Measurements from ENCODE around the gene PSMD6.

PSMD6 gene

DNA sequence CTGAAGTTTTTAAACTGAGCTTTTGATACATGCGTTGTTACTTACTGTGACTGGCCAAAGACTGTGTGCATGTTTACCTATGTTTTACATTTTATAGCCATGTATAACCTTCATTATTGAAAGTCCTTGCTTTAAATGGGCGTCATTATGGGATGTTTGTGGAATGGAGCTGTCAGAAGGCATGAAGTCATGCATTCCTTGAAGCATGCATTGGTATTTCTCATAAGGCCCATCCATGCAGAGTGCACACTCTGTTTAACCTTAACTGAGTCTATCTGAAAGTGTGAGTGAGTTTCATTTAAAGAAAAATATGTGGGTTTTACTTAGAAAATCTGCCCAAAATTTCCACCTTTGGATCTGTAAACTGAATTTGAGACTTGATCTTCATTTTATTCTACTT, 51.1 kb downstream of the PSMD6 start:
- H3K4me3 ChIP-seq (ENCODE audit: low read depth, low read length), result no peak overlapping the region
- TF ChIP-seq, protein P1, sequence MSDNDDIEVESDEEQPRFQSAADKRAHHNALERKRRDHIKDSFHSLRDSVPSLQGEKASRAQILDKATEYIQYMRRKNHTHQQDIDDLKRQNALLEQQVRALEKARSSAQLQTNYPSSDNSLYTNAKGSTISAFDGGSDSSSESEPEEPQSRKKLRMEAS (IDR thresholded peaks at IDR 0.05; ENCODE audit: low read depth, low read length), result no peak
- no peak for DNase-seq (ENCODE audit: low read depth)

DNA sequence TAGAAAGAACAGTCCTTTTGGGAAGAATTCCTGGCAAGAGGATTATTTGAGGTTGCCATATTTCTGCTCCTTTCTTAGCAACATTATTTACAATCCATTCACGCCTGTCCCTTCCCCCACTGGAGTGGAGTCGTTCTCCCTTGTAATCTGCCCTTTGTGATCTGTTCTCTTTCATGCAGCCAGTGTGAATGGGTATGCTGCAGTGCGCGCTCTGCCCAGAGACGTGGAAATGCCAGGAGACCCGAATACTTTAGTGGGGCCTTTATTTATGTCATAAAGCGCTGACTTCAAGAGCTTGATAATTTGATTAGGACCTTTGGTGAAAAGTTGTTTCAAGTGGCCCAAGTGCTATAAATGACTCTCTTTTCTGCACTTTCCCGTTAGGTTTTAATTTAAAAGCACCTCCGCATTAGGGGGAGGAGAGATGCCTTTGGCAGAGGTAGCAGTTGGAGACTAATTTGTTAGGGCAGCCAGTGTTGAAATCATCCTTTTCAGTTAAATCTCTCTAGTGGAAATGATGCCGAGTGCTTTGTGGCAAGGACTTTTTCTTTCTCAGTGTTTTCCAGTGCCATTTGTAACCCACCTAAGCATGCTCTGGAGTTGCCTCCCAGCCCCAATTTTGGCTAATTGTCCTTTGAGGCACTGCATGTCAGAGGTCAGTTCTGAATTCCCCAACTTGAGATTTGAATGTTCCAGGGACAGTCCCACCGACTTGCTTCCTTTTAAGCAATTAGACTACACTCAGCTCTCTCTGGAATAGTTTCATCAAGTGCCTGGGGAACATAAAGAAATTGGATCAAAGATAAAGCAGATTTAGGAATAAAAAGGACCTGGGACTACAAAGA, 52.4 kb downstream of the PSMD6 start:
- no peak overlapping the region for H3K4me3 ChIP-seq (ENCODE audit: low read depth, low read length)
- no peak for DNase-seq (ENCODE audit: low read depth)
- TF ChIP-seq MYC (IDR thresholded peaks at IDR 0.05; ENCODE audit: low read depth, low read length) (no peak), POLR2A (IDR thresholded peaks at IDR 0.05; ENCODE audit: extremely low read depth, insufficient read length) (no peak)
- TF ChIP-seq, protein P1 (IDR thresholded peaks at IDR 0.05; ENCODE audit: low read depth, low read length), result no peak

DNA sequence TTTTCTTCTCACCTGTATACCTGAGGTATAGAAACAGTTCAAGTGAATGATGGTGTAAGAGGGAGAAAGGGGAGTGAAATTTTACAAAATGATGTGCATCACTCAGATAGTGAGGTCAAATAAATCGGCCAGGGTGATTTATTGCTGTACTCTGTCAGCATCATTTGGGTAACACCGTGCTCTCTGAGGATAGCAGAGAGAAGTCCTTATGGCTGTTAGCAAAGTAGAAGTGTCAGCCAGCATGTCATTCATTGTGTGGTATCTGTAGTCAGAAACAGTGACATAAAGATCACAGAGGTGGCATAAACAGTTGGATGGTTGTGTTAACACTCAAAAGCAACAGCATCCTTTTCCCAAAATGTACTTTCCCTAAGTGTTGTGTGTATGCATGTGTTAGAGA, 53.4 kb downstream of the PSMD6 start:
- TF ChIP-seq MYC (IDR thresholded peaks at IDR 0.05; ENCODE audit: low read depth, low read length), result no peak
- TF ChIP-seq, protein P2, sequence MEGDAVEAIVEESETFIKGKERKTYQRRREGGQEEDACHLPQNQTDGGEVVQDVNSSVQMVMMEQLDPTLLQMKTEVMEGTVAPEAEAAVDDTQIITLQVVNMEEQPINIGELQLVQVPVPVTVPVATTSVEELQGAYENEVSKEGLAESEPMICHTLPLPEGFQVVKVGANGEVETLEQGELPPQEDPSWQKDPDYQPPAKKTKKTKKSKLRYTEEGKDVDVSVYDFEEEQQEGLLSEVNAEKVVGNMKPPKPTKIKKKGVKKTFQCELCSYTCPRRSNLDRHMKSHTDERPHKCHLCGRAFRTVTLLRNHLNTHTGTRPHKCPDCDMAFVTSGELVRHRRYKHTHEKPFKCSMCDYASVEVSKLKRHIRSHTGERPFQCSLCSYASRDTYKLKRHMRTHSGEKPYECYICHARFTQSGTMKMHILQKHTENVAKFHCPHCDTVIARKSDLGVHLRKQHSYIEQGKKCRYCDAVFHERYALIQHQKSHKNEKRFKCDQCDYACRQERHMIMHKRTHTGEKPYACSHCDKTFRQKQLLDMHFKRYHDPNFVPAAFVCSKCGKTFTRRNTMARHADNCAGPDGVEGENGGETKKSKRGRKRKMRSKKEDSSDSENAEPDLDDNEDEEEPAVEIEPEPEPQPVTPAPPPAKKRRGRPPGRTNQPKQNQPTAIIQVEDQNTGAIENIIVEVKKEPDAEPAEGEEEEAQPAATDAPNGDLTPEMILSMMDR (IDR thresholded peaks at IDR 0.05; ENCODE audit: low read depth, low read length), result no peak
- no peak for TF ChIP-seq POLR2A (IDR thresholded peaks at IDR 0.05; ENCODE audit: extremely low read depth, insufficient read length)
- TF ChIP-seq, protein P1 (IDR thresholded peaks at IDR 0.05; ENCODE audit: low read depth, low read length), result no peak
- DNase-seq (ENCODE audit: low read depth), result no peak

DNA sequence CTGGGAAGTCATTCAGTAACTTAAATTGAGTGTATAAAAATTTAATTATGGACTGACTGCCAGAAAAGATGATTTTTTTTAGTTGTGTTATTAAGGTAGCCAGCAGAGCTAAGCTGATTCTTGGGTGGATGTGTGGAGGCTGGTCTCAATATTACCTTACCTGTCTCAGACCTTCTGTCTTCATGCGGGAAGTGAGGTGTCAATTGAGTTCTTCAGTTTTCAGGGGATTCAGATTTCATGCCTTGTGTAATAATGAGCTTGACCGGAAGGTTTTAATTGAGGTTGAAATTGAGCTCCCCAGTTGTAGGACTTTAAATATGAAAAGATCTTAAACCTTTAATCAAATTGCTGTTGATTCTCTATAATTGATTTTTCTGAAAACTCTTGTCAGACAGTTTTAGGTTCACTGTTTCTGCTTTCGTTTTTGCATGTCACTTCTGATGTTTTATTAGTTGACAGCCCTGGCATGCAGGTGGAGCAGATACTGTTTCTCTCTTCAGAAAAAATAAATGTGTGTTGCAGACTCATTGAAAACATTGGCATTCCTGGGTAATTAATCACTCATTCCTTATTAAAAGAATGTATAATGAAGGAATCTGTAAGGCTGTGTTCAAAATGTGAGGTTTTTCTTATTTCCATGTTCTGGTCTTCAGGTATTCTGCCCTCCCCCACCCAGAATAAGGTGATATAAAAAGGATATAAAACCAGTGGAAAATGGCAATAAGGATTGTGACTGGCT, 54.5 kb downstream of the PSMD6 start:
- DNase-seq (ENCODE audit: low read depth), result no peak
- TF ChIP-seq POLR2A (IDR thresholded peaks at IDR 0.05; ENCODE audit: extremely low read depth, insufficient read length) (no peak), MYC (IDR thresholded peaks at IDR 0.05; ENCODE audit: low read depth, low read length) (no peak)
- TF ChIP-seq, protein P2 (IDR thresholded peaks at IDR 0.05; ENCODE audit: low read depth, low read length), result no peak
- TF ChIP-seq, protein P1 (IDR thresholded peaks at IDR 0.05; ENCODE audit: low read depth, low read length), result no peak
- H3K4me3 ChIP-seq (ENCODE audit: low read depth, low read length), result peak overlapping the region; percentile 61

More for the DNA sequence above, 53.4 kb downstream of the PSMD6 start:
- no peak overlapping the region for H3K4me3 ChIP-seq (ENCODE audit: low read depth, low read length)

DNA sequence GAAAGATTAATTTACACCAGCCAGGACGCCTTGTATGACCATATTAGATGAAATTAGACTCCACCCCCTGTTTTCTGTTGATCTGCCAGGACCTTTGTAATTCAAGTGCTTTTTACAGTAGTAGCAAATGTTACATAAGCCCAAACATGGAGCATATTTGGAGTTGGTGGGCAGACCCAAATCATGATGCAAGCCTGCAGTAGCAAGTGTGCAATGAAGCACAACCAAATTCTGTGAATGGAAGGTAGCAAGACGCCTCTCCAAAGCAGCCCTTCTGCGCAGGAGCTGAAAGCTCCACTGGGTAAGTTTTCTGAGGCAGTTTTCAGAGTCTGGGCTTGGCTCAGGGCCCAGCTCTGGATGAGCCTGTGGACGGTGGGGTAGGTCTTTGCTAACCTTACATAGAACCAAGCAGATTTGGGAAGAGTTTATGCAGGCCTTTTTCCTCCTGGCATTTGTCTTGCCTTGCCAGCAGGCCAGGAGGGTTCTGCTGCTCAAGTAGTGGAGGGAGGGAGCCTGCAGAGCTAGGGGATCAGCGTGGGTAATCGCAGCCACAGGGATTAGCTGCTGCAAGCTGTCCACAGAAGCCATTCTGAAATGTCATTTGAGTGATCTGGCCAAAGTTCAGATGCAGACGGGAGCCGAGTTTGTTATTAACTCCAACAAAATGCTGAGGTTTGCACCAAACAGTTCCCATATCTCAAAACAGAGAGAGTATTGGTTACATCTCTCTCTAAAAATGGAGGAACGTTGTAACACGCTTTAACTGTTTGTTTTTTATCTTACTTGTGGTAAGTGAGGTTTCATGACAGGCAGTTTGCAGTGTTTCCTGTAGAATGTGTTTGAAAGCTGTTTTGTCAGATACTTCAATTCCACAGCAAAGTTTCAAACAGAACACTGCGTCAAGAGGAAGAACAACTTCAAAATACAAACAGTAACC, 55.4 kb downstream of the PSMD6 start:
- peak overlapping the region; percentile 61 for H3K4me3 ChIP-seq (ENCODE audit: low read depth, low read length)
- peak; percentile 79 for DNase-seq (ENCODE audit: low read depth)
- TF ChIP-seq, protein P1 (IDR thresholded peaks at IDR 0.05; ENCODE audit: low read depth, low read length), result no peak
- no peak for TF ChIP-seq POLR2A (IDR thresholded peaks at IDR 0.05; ENCODE audit: extremely low read depth, insufficient read length)
- TF ChIP-seq, protein P2 (IDR thresholded peaks at IDR 0.05; ENCODE audit: low read depth, low read length), result no peak
- TF ChIP-seq MYC (IDR thresholded peaks at IDR 0.05; ENCODE audit: low read depth, low read length), result peak; percentile 46; the same call in 1 of the 2 replicates

DNA sequence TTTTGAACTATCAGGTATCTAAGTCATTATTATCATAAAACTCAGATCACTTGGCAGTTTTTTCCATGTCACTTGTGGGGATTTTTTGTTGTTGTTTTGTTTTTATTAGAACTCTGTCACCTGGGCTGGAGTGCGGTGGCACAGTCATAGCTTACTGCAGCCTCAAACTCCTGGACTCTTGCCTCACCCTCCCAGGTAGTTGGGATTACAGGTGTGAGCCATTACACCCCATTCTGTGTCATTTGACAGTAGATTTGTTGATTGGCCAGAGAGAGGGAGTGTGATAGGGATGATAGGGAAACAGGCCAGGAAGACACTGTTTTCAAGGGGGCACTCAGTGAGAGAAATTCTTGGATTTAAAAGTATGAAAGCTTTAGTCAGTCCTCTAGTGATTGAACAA, 56.4 kb downstream of the PSMD6 start:
- H3K4me3 ChIP-seq (ENCODE audit: low read depth, low read length), result no peak overlapping the region
- DNase-seq (ENCODE audit: low read depth), result no peak
- no peak for TF ChIP-seq MYC (IDR thresholded peaks at IDR 0.05; ENCODE audit: low read depth, low read length)
- TF ChIP-seq, protein P2 (IDR thresholded peaks at IDR 0.05; ENCODE audit: low read depth, low read length), result no peak
- no peak for TF ChIP-seq POLR2A (IDR thresholded peaks at IDR 0.05; ENCODE audit: extremely low read depth, insufficient read length)
- TF ChIP-seq, protein P1 (IDR thresholded peaks at IDR 0.05; ENCODE audit: low read depth, low read length), result no peak
